Activated gamma-delta T cell treated with anti-CD3 and anti-CD28 coated beads, Interleukin-2, amount 50 U/mL, for 16 hours (primary cell): Measurements from ENCODE around the gene PIK3R6.

Experiments used
- DNase-seq: peaks from one replicate; pipeline ENCODE4 v3.0.0-alpha.2; 2020; ENCODE audit warnings: low read depth

PIK3R6 gene

GRCh38 chr17:8797621-8798175 lies 69.8 kb downstream of the PIK3R6 start:
- no peak for DNase-seq

- no peak for DNase-seq
These were observed 72.8 kb downstream of the PIK3R6 start for GRCh38 chr17:8794636-8795035.

GRCh38 chr17:8793649-8794048 lies 73.8 kb downstream of the PIK3R6 start:
- DNase-seq = no peak

GRCh38 chr17:8792646-8793045 lies 74.8 kb downstream of the PIK3R6 start:
- DNase-seq = no peak

GRCh38 chr17:8791910-8792270 lies 75.6 kb downstream of the PIK3R6 start:
- DNase-seq = no peak

- DNase-seq = no peak
These were observed 76.1 kb downstream of the PIK3R6 start for GRCh38 chr17:8791248-8791909.

- no peak for DNase-seq
These were observed 77.7 kb downstream of the PIK3R6 start for GRCh38 chr17:8789743-8790142.

GRCh38 chr17:8788998-8789397 lies 78.5 kb downstream of the PIK3R6 start:
- no peak for DNase-seq

- peak; percentile 54 for DNase-seq
These were observed 81.7 kb downstream of the PIK3R6 start for GRCh38 chr17:8785547-8786413.

- DNase-seq = no peak
These were observed 85.3 kb downstream of the PIK3R6 start for GRCh38 chr17:8782176-8782575.

GRCh38 chr17:8781776-8782175 lies 85.7 kb downstream of the PIK3R6 start:
- DNase-seq = no peak

GRCh38 chr17:8776881-8777280 lies 90.6 kb downstream of the PIK3R6 start:
- no peak for DNase-seq

- DNase-seq = no peak
These were observed 91.2 kb downstream of the PIK3R6 start for GRCh38 chr17:8776248-8776647.

- no peak for DNase-seq
These were observed 100.7 kb downstream of the PIK3R6 start for GRCh38 chr17:8766731-8767130.

- no peak for DNase-seq
These were observed 105.5 kb downstream of the PIK3R6 start for GRCh38 chr17:8762012-8762411.

GRCh38 chr17:8758137-8758596 lies 109.3 kb downstream of the PIK3R6 start, which contains the start of gene SPDYE4:
TSS of gene SPDYE4 (minus strand) at chr17:8758546. CDS start at chr17:8758382, 164 bp downstream.
- no peak for DNase-seq

- DNase-seq = no peak
These were observed 110.3 kb downstream of the PIK3R6 start for GRCh38 chr17:8757189-8757588.

GRCh38 chr17:8755590-8756255 lies 111.8 kb downstream of the PIK3R6 start:
- DNase-seq = no peak

- no peak for DNase-seq
These were observed 112.6 kb downstream of the PIK3R6 start for GRCh38 chr17:8754890-8755289.

- DNase-seq = no peak
These were observed 113.5 kb downstream of the PIK3R6 start for GRCh38 chr17:8753976-8754440.

- no peak for DNase-seq
These were observed 114.1 kb downstream of the PIK3R6 start for GRCh38 chr17:8753136-8753975.
